Measurements from ENCODE around the gene GNB5.

DNA sequence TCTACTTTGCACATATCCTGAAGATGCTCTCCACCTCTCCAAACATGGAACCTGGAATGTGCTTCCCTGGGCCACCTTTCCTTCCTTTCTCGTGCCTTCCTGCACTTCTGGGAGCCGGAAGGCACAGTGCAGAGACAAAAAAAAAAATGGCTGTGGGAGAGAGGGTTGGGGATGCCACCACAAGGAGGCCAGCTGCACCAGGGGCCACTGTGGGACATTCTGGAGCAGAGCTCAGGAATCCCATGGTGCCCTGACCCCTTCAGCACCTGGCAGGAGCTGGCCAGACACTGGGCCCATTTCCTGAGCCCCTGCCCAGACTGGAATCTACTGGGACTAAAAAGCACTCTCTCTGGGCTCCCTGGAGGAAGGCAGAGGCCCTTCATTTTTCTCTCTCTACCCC is 70.7 kb downstream of the GNB5 start:
- no peak for TF ChIP-seq EZH2 (IDR thresholded peaks at IDR 0.05; ENCODE audit: borderline replicate concordance)
- TF ChIP-seq, protein P1, sequence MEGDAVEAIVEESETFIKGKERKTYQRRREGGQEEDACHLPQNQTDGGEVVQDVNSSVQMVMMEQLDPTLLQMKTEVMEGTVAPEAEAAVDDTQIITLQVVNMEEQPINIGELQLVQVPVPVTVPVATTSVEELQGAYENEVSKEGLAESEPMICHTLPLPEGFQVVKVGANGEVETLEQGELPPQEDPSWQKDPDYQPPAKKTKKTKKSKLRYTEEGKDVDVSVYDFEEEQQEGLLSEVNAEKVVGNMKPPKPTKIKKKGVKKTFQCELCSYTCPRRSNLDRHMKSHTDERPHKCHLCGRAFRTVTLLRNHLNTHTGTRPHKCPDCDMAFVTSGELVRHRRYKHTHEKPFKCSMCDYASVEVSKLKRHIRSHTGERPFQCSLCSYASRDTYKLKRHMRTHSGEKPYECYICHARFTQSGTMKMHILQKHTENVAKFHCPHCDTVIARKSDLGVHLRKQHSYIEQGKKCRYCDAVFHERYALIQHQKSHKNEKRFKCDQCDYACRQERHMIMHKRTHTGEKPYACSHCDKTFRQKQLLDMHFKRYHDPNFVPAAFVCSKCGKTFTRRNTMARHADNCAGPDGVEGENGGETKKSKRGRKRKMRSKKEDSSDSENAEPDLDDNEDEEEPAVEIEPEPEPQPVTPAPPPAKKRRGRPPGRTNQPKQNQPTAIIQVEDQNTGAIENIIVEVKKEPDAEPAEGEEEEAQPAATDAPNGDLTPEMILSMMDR (IDR thresholded peaks at IDR 0.05; ENCODE audit: poor library complexity): no peak
- TF ChIP-seq EZH2phosphoT487 (IDR thresholded peaks at IDR 0.05; ENCODE audit: low read depth, severe bottlenecking, unreplicated experiment): no peak

All from hepatocyte (in vitro differentiated cells).